GM12873 (cell line): ENCODE measurements around the gene RTN4R.

Experiments used
- CTCF ChIP-seq: IDR thresholded peaks from 2 replicates; pipeline ENCODE4 v1.5.1; 2012; ENCODE audit warnings: low read depth, mild to moderate bottlenecking, moderate library complexity, low read length, control low read depth; ENCODE audit not compliant: insufficient read depth; ENCODE audit errors: missing control alignments

RTN4R gene

GRCh38 chr22:20212754-20213699 is 55.1 kb downstream of the RTN4R start:
- TF ChIP-seq CTCF, result no peak

- no peak for TF ChIP-seq CTCF
Measured at GRCh38 chr22:20211997-20212753, 55.9 kb downstream of the RTN4R start.

GRCh38 chr22:20211409-20211996 is 56.6 kb downstream of the RTN4R start:
- TF ChIP-seq CTCF, result no peak

GRCh38 chr22:20210473-20211059 is 57.6 kb downstream of the RTN4R start:
- no peak for TF ChIP-seq CTCF

GRCh38 chr22:20209761-20210250 is 58.3 kb downstream of the RTN4R start:
- no peak for TF ChIP-seq CTCF

- TF ChIP-seq CTCF, result no peak
Measured at GRCh38 chr22:20208713-20209310, 59.3 kb downstream of the RTN4R start.
